Liver (tissue), 3 donors: Measurements from ENCODE around the gene THEM5.

Experiments
- RXRA ChIP-seq, 2 donors: IDR thresholded peaks; 2 replicates each; pipeline ENCODE4 v1.6.1; 2017 to 2018; ENCODE audit warnings: antibody characterized with exemption in 2 of 2, mild to moderate bottlenecking in 1 of 2
- TF ChIP-seq, protein P1 (sequence below): fragments of 150-350 bp; IDR thresholded peaks from 2 replicates; pipeline ENCODE4 v1.5.1; 2017; ENCODE audit warnings: improper control_type of control experiment, low read depth, low read length; ENCODE audit not compliant: missing input control
- donor health status: healthy.
- donor health status: healthy.

DNA sequence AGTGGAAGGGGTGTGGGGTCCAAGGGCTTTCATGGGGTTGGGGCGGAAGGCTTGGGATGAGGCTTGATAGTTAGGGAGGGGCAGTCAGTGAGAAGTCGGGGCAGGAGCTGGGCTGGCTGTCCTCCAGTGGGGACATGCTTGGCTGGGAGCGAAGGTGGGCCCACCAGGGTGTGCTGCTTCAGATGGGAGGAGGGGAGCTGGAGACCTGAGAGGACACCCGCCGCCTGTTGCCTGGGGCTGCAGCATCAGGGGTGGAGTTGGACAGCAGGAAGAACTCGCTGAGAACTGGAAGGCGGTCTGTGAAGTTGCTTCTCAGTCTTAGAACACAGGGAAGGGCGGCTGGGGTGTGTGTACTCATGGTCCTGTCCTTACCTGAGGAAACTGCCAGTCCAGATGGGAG, 1.6 kb downstream of the THEM5 start:
- no peak for TF ChIP-seq RXRA (IDR thresholded peaks at IDR 0.05)
- TF ChIP-seq, protein P1, sequence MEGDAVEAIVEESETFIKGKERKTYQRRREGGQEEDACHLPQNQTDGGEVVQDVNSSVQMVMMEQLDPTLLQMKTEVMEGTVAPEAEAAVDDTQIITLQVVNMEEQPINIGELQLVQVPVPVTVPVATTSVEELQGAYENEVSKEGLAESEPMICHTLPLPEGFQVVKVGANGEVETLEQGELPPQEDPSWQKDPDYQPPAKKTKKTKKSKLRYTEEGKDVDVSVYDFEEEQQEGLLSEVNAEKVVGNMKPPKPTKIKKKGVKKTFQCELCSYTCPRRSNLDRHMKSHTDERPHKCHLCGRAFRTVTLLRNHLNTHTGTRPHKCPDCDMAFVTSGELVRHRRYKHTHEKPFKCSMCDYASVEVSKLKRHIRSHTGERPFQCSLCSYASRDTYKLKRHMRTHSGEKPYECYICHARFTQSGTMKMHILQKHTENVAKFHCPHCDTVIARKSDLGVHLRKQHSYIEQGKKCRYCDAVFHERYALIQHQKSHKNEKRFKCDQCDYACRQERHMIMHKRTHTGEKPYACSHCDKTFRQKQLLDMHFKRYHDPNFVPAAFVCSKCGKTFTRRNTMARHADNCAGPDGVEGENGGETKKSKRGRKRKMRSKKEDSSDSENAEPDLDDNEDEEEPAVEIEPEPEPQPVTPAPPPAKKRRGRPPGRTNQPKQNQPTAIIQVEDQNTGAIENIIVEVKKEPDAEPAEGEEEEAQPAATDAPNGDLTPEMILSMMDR: no peak
